H1 (cell line): ENCODE measurements around the gene SHC1. TPM values are rescaled to one million over a fixed set of nuclear protein-coding genes. Genes with fewer than 3 reads are reported as not detected.
A peak's percentile ranks its signal among the peaks of the same experiment; 100 is the strongest.

Experiments
- CTCF ChIA-PET: fragments of 300-600 bp; sonication (Branson Sonifier 250); formaldehyde crosslinking; loops from one replicate; lab custom pipeline; 2021; ENCODE audit not compliant: partially characterized antibody; lab: Charles Lee
- POLR2A ChIA-PET: fragments of 300-600 bp; sonication (Branson Sonifier 250); formaldehyde crosslinking; loops from one replicate; lab custom pipeline; 2021; ENCODE audit warnings: inconsistent platforms; ENCODE audit not compliant: partially characterized antibody; lab: Charles Lee
- DNase-seq, 2 experiments: peaks; one replicate each; pipeline versions ENCODE4 v3.0.0 to v3.0.0-alpha.2; 2010 to 2022; ENCODE audit warnings: low spot score in 2 of 2, low read depth in 1 of 2, mixed read lengths in 1 of 2
- FAIRE-seq: peaks from 2 replicates; lab custom pipeline; 2011; peaks lifted over from hg19 to GRCh38; lab: Jason Lieb, UNC
- H2AFZ ChIP-seq: 2 replicates; pipeline ENCODE4 v1.8.1; 2012; ENCODE audit warnings: low read length, inconsistent platforms
- H2AK5ac ChIP-seq: 2 replicates; pipeline ENCODE4 v1.6.1; 2013; ENCODE audit warnings: low read depth, low read length
- H2BK120ac ChIP-seq: replicated peaks from 2 replicates; pipeline ENCODE3; 2013; ENCODE audit warnings: low read depth, low read length, inconsistent platforms
- H2BK12ac ChIP-seq: 2 replicates; pipeline ENCODE4 v1.6.1; 2013; ENCODE audit warnings: low read depth, low read length
- H2BK15ac ChIP-seq: 2 replicates; pipeline ENCODE4 v1.6.1; 2013; ENCODE audit warnings: low read length
- H2BK20ac ChIP-seq: 2 replicates; pipeline ENCODE4 v1.6.1; 2013; ENCODE audit warnings: low read length
- H2BK5ac ChIP-seq: 2 replicates; pipeline ENCODE4 v1.6.1; 2013; ENCODE audit warnings: low read depth, low read length
- H3K14ac ChIP-seq: 2 replicates; pipeline ENCODE4 v1.6.1; 2013; ENCODE audit warnings: inconsistent platforms; ENCODE audit not compliant: insufficient read length
- H3K18ac ChIP-seq: 2 replicates; pipeline ENCODE4 v1.6.1; 2013; ENCODE audit warnings: low read length; ENCODE audit errors: extremely low read depth
- H3K23ac ChIP-seq: 2 replicates; pipeline ENCODE4 v1.6.1; 2013; ENCODE audit warnings: inconsistent platforms; ENCODE audit not compliant: insufficient read length
- H3K23me2 ChIP-seq: 2 replicates; pipeline ENCODE4 v1.6.1; 2013; ENCODE audit warnings: low read depth, low read length
- H3K27ac ChIP-seq: 2 replicates; pipeline ENCODE4 v1.6.1; 2011; ENCODE audit warnings: low read depth, low read length, inconsistent platforms
- H3K27me3 ChIP-seq, 4 experiments: replicated peaks in 1 of 4; 1 replicate in 1 of 4; 2 replicates in 3 of 4; pipeline versions ENCODE4 v1.6.1 to v1.8.1; 2011 to 2013; ENCODE audit warnings: low read length in 3 of 4, mild to moderate bottlenecking in 3 of 4, inconsistent platforms in 2 of 4, mixed read lengths in 2 of 4, moderate library complexity in 1 of 4; ENCODE audit not compliant: control insufficient read depth in 3 of 4, insufficient read depth in 3 of 4; ENCODE audit errors: extremely low read depth in 1 of 4
- H3K36me3 ChIP-seq, 4 experiments: 2 replicates each; pipeline versions ENCODE4 v1.6.1 to v1.8.1; 2011 to 2013; ENCODE audit warnings: mild to moderate bottlenecking in 4 of 4, low read length in 3 of 4, moderate library complexity in 2 of 4, control low read depth in 1 of 4, inconsistent platforms in 1 of 4; ENCODE audit not compliant: insufficient read depth in 4 of 4, control insufficient read depth in 2 of 4
- H3K4ac ChIP-seq: replicated peaks from 2 replicates; pipeline ENCODE3; 2013; ENCODE audit warnings: low read length, low read depth, mixed read lengths, inconsistent platforms; ENCODE audit not compliant: insufficient read length
- H3K4me1 ChIP-seq, 4 experiments: replicated peaks in 1 of 4; 1 replicate in 1 of 4; 2 replicates in 3 of 4; pipeline versions ENCODE4 v1.6.1 to v1.8.1; 2011 to 2013; ENCODE audit warnings: low read length in 3 of 4, inconsistent platforms in 2 of 4, mixed read lengths in 1 of 4; ENCODE audit not compliant: insufficient read depth in 4 of 4, control insufficient read depth in 3 of 4
- H3K4me2 ChIP-seq, 2 experiments: 2 replicates each; pipeline versions ENCODE4 v1.6.1 to v1.8.1; 2011 to 2013; ENCODE audit warnings: low read depth in 2 of 2, low read length in 2 of 2, control low read depth in 1 of 2, inconsistent platforms in 1 of 2, mild to moderate bottlenecking in 1 of 2; ENCODE audit not compliant: insufficient read depth in 1 of 2
- H3K4me3 ChIP-seq, 4 experiments: fragments of 200-600, 300-600 bp in 1 of 4; sonication (generic), shearing (Covaris generic), sonication (Bioruptor Twin) in 1 of 4; 2 replicates each; pipeline versions ENCODE4 v1.5.1 to v1.8.1; 2011 to 2016; ENCODE audit warnings: low read length in 4 of 4, low read depth in 3 of 4, control low read depth in 2 of 4, inconsistent platforms in 2 of 4, mild to moderate bottlenecking in 2 of 4, mixed read lengths in 1 of 4, moderate library complexity in 1 of 4; ENCODE audit not compliant: insufficient read depth in 2 of 4; ENCODE audit errors: extremely low read depth in 1 of 4
- H3K56ac ChIP-seq: replicated peaks from 2 replicates; pipeline ENCODE3; 2013; ENCODE audit warnings: low read depth, mild to moderate bottlenecking, mixed read lengths, low read length, inconsistent platforms; ENCODE audit not compliant: insufficient read length
- H3K79me1 ChIP-seq: 2 replicates; pipeline ENCODE4 v1.6.1; 2013; ENCODE audit warnings: low read depth, low read length, control low read depth
- H3K79me2 ChIP-seq, 2 experiments: 2 replicates each; pipeline versions ENCODE4 v1.6.1 to v1.8.1; 2012 to 2013; ENCODE audit warnings: low read length in 2 of 2, mild to moderate bottlenecking in 2 of 2, inconsistent platforms in 1 of 2; ENCODE audit not compliant: insufficient read depth in 2 of 2, control insufficient read depth in 1 of 2
- H3K9ac ChIP-seq, 4 experiments: replicated peaks in 1 of 4; 1 replicate in 1 of 4; 2 replicates in 3 of 4; pipeline versions ENCODE4 v1.6.1 to v1.8.1; 2011 to 2013; ENCODE audit warnings: low read depth in 3 of 4, low read length in 3 of 4, control low read depth in 2 of 4, mild to moderate bottlenecking in 2 of 4, moderate library complexity in 2 of 4, inconsistent platforms in 1 of 4; ENCODE audit errors: extremely low read depth in 1 of 4
- H3K9me3 ChIP-seq, 2 experiments: 2 replicates each; pipeline versions ENCODE4 v1.6.1 to v1.8.1; 2012 to 2013; ENCODE audit warnings: mild to moderate bottlenecking in 2 of 2, moderate library complexity in 2 of 2, control low read depth in 1 of 2, inconsistent platforms in 1 of 2, low read depth in 1 of 2, low read length in 1 of 2, mixed read lengths in 1 of 2; ENCODE audit not compliant: insufficient read depth in 2 of 2
- H4K20me1 ChIP-seq, 2 experiments: replicated peaks in 1 of 2; 2 replicates each; pipeline versions ENCODE3 to v1.8.1; 2011 to 2013; ENCODE audit warnings: inconsistent platforms in 2 of 2, low read length in 2 of 2, mild to moderate bottlenecking in 1 of 2; ENCODE audit not compliant: insufficient read depth in 2 of 2, control insufficient read depth in 1 of 2
- H4K5ac ChIP-seq: 2 replicates; pipeline ENCODE4 v1.6.1; 2013; ENCODE audit warnings: low read length, low read depth, mixed read lengths, inconsistent platforms; ENCODE audit not compliant: insufficient read length
- H4K8ac ChIP-seq: 2 replicates; pipeline ENCODE4 v1.8.0; 2013; ENCODE audit warnings: mild to moderate bottlenecking, moderate library complexity, low read length, inconsistent platforms; ENCODE audit not compliant: insufficient read depth; ENCODE audit errors: extremely low read depth
- H4K91ac ChIP-seq: replicated peaks from 2 replicates; pipeline ENCODE3; 2013; ENCODE audit warnings: low read length, mixed read lengths, inconsistent platforms; ENCODE audit not compliant: insufficient read length
- POLR2A ChIP-seq, 2 experiments: IDR thresholded peaks; 1 replicate in 1 of 2; 2 replicates in 1 of 2; pipeline ENCODE4 v1.6.1; 2011; ENCODE audit warnings: low read depth in 2 of 2, low read length in 2 of 2, mild to moderate bottlenecking in 2 of 2; ENCODE audit errors: control extremely low read depth in 1 of 2
- ZNF274 ChIP-seq: IDR thresholded peaks from 2 replicates; pipeline ENCODE4 v1.7.0; 2012; ENCODE audit warnings: low read length, borderline replicate concordance; ENCODE audit errors: extremely low read depth
- WGBS, 2 experiments: shearing (Covaris generic) in 1 of 2; methylation state at CpG; one replicate each; pipeline versions ENCODE4 v1.1.6 to v1.1.7; 2013 to 2015; ENCODE audit warnings: low lambda C conversion rate in 2 of 2, mixed read lengths in 2 of 2, inconsistent platforms in 1 of 2, low coverage in 1 of 2, missing lambda C conversion rate in 1 of 2; ENCODE audit not compliant: insufficient replicate concordance in 2 of 2, insufficient coverage in 1 of 2, insufficient read length in 1 of 2; ENCODE audit errors: extremely low coverage in 1 of 2, missing lambda C conversion rate in 1 of 2; 5-methylcytosine and 5-hydroxymethylcytosine counted together
- polyA plus RNA-seq, 7 experiments: library from polyadenylated mRNA; depleted of rRNA in 3 of 7; stranded (reverse) in 5 of 7; unstranded in 2 of 7; fragments of >200 nt in 5 of 7; fragments of 200-250 nt in 2 of 7; gene quantifications; 1 replicate in 5 of 7; 2 replicates in 1 of 7; 4 replicates in 1 of 7; pipeline versions ENCODE4 v1.2.1 to v1.2.3, GENCODE V29; 2011 to 2013; ENCODE audit warnings: missing spikeins in 2 of 7, mixed read lengths in 2 of 7
- total RNA-seq: library from RNA; stranded (reverse); fragmentation: NEBNext Ultra II Directional; extraction: Animal tissue kit (Norgen Biotek cat#: 25700); gene quantifications from 2 replicates; pipeline ENCODE4 v1.2.1, GENCODE V29; 2021

Gene SHC1
- total and polyA plus RNA-seq, 2 of the 8 experiments (the other 6 are each of a cell fraction or from before 2014, with no cell fraction given) = 177 to 212 TPM

- no peak overlapping the region for H3K18ac ChIP-seq
- H2BK120ac ChIP-seq = no peak overlapping the region
- DNase-seq (no peak), FAIRE-seq (no peak)
- no peak overlapping the region for H3K27ac ChIP-seq
- H2BK5ac ChIP-seq = no peak overlapping the region
- no peaks in the 10 kb centered on the region for H3K27me3 ChIP-seq
- H4K91ac ChIP-seq = no peak overlapping the region
- no peak overlapping the region for H3K23ac ChIP-seq
- CTCF ChIA-PET = interaction anchor here (0.6 to 20.6 kb wide), 16 partner anchors 8 to 150 kb away, joined by 3 to 334 read pairs (median 4); partner anchors contain the start of genes LENEP, PBXIP1 and PYGO2
- H2AK5ac ChIP-seq = no peak overlapping the region
- peaks cover 15 to 22% of the 10 kb centered on the region in 2 experiments for H4K20me1 ChIP-seq
- H2BK12ac ChIP-seq = no peak overlapping the region
- no peak overlapping the region for H3K56ac ChIP-seq
- peaks cover 4 to 50% of the 10 kb centered on the region in 2 experiments for H3K79me2 ChIP-seq
- no peak overlapping the region for H3K9ac ChIP-seq
- H2AFZ ChIP-seq = no peak overlapping the region
- no peak overlapping the region for H3K4ac ChIP-seq
- no peaks in the 10 kb centered on the region for H3K9me3 ChIP-seq
- no peak overlapping the region for H2BK15ac ChIP-seq
- H2BK20ac ChIP-seq = 0 out of 2 replicates have a peak overlapping the region, but pooled peaks have one; percentile 48
- no peak overlapping the region for H3K4me2 ChIP-seq
- H3K14ac ChIP-seq = no peak overlapping the region
- peaks cover 0 to 5% (median 2%) of the 10 kb centered on the region in 4 experiments; a peak in 3 of 7 replicates for H3K4me1 ChIP-seq
- POLR2A ChIA-PET = interaction anchor here (1.2 to 42.8 kb wide), 5 partner anchors 7 to 81 kb away, joined by 3 to 702 read pairs (median 662); partner anchors contain the start of genes CKS1B, FLAD1, LENEP and PBXIP1
- H3K4me3 ChIP-seq = no peak overlapping the region
- peaks cover 13 to 47% (median 35%) of the 10 kb centered on the region in 4 experiments for H3K36me3 ChIP-seq
- H3K79me1 ChIP-seq = peaks cover 6% of the 10 kb centered on the region; the same call in 1 of the 2 replicates
- H3K23me2 ChIP-seq = peaks cover 4% of the 10 kb centered on the region
- WGBS, 2 experiments = 92% methylated on average over 17 of the region's 17 CpGs; no CpG with 5 or more reads in 1 of the 2 experiments
- no peak overlapping the region for H4K8ac ChIP-seq
- H4K5ac ChIP-seq = no peak overlapping the region
- TF ChIP-seq POLR2A (IDR thresholded peaks at IDR 0.05; ENCODE audit: control extremely low read depth in 1 of 2, low read depth in 2 of 2, low read length in 2 of 2) (peak in 1 of 2 experiments; percentile 4; a peak in 1 of 3 replicates), ZNF274 (no peak)
Measured at GRCh38 chr1:154988058-154988954, 17.8 kb upstream of the SHC1 start.
